GM23248 (cell line): ENCODE results near the gene EFR3B.

Source experiments
- EZH2 ChIP-seq: fragments of 200-600 bp; sonication (generic); IDR thresholded peaks from 2 replicates; pipeline ENCODE4 v1.6.1; 2018; ENCODE audit warnings: antibody characterized with exemption, mild to moderate bottlenecking; ENCODE audit not compliant: insufficient read depth, poor library complexity, severe bottlenecking
- EZH2phosphoT487 ChIP-seq: fragments of 200-600 bp; sonication (generic); IDR thresholded peaks from 2 replicates; pipeline ENCODE4 v1.6.1; 2018; ENCODE audit warnings: antibody characterized with exemption, moderate library complexity, mild to moderate bottlenecking, low read depth; ENCODE audit not compliant: insufficient read depth

GRCh38 chr2:25131567-25132298 is 89.9 kb downstream of the EFR3B start:
- TF ChIP-seq EZH2 (no peak), EZH2phosphoT487 (no peak)
